ENCODE results near the gene HSPG2. TPM values are rescaled to one million over a fixed set of nuclear protein-coding genes. Genes with fewer than 3 reads are reported as not detected.
"Not testable (repeated sequence)": the region's sequence is repeated elsewhere in the genome, so short reads cannot be mapped to it uniquely, and the experiment has no call there.

The HSPG2 gene
- total and polyA plus RNA-seq, 9 donors: 27.3 to 294 (median 92.6) TPM

GRCh38 chr1:21950734-21951133 lies 13.6 kb upstream of the HSPG2 start:
- H3K36me3 ChIP-seq: no peaks in the 10 kb centered on the region
- no peaks in the 10 kb centered on the region for H3K9me3 ChIP-seq
- 93 to 95% (median 93%) methylated on average over 7 of the region's 7 CpGs for WGBS, 3 donors
- no peak overlapping the region for H3K4me3 ChIP-seq
- intact Hi-C loops (cut with DNase I): loop anchor here in 1 of 4 donors (5.0 kb wide), 1 partner anchor 48 kb away; no protein-coding TSS in a partner anchor
- TF ChIP-seq CTCF (IDR thresholded peaks at IDR 0.05) (no peak), EP300 (IDR thresholded peaks at IDR 0.05) (no peak), POLR2A (IDR thresholded peaks at IDR 0.05) (no peak)
- no peaks in the 10 kb centered on the region for H3K27me3 ChIP-seq
- H3K4me1 ChIP-seq (ENCODE audit: insufficient read depth): no peaks in the 10 kb centered on the region
- DNase-seq: no peak
- no peak overlapping the region for H3K27ac ChIP-seq

GRCh38 chr1:21946836-21947587 lies 9.9 kb upstream of the HSPG2 start:
- intact Hi-C loops (cut with DNase I): loop anchor here in 1 of 4 donors (10.0 kb wide), 1 partner anchor 52 kb away; no protein-coding TSS in a partner anchor
- WGBS, 3 donors: 74 to 80% (median 75%) methylated on average over 11 of the region's 11 CpGs

GRCh38 chr1:21944733-21945073 lies 7.6 kb upstream of the HSPG2 start:
- Histone ChIP-seq H3K4me1 (ENCODE audit: insufficient read depth) (no peaks in the 10 kb centered on the region), H3K27ac (no peak overlapping the region)

More at GRCh38 chr1:21946836-21947587, 9.9 kb upstream of the HSPG2 start:
- no peak for DNase-seq
- no peak for TF ChIP-seq EP300 (IDR thresholded peaks at IDR 0.05)
- TF ChIP-seq CTCF (IDR thresholded peaks at IDR 0.05): no peak
- no peak for TF ChIP-seq POLR2A (IDR thresholded peaks at IDR 0.05)
- no peaks in the 10 kb centered on the region for H3K36me3 ChIP-seq
- no peaks in the 10 kb centered on the region for H3K27me3 ChIP-seq
- no peaks in the 10 kb centered on the region for H3K4me1 ChIP-seq (ENCODE audit: insufficient read depth)
- no peak overlapping the region for H3K27ac ChIP-seq
- no peaks in the 10 kb centered on the region for H3K9me3 ChIP-seq
- H3K4me3 ChIP-seq: no peak overlapping the region

GRCh38 chr1:21942959-21943640 lies 6.0 kb upstream of the HSPG2 start:
- not testable (repeated sequence) for H3K4me3 ChIP-seq; H3K9me3 ChIP-seq; H3K36me3 ChIP-seq; DNase-seq; H3K27ac ChIP-seq; H3K27me3 ChIP-seq; H3K4me1 ChIP-seq (ENCODE audit: insufficient read depth)
- WGBS, 3 donors: 55 to 64% (median 57%) methylated on average over 19 of the region's 19 CpGs
- intact Hi-C loops (cut with DNase I): loop anchor here in 1 of 4 donors (10.0 kb wide), 1 partner anchor 48 kb away; no protein-coding TSS in a partner anchor

More at GRCh38 chr1:21944733-21945073, 7.6 kb upstream of the HSPG2 start:
- Histone ChIP-seq H3K4me3 (no peak overlapping the region), H3K36me3 (no peaks in the 10 kb centered on the region), H3K9me3 (no peaks in the 10 kb centered on the region), H3K27me3 (no peaks in the 10 kb centered on the region)
- intact Hi-C loops (cut with DNase I): loop anchor here in 1 of 4 donors (10.0 kb wide), 1 partner anchor 50 kb away; no protein-coding TSS in a partner anchor
- TF ChIP-seq EP300 (IDR thresholded peaks at IDR 0.05) (no peak), POLR2A (IDR thresholded peaks at IDR 0.05) (no peak), CTCF (IDR thresholded peaks at IDR 0.05) (no peak)
- WGBS, 3 donors: 53 to 80% (median 69%) methylated on average over 3 of the region's 3 CpGs
- DNase-seq: no peak

Data from ovary (tissue), 9 donors.